Subcutaneous adipose tissue (tissue), 4 donors: Measurements from ENCODE around the gene RFC3. TPM values are rescaled to one million over a fixed set of nuclear protein-coding genes. Genes with fewer than 3 reads are reported as not detected.

Source experiments
- CTCF ChIP-seq: fragments of 450-650 bp; IDR thresholded peaks from one replicate; pipeline ENCODE4 v1.5.1; 2016; ENCODE audit warnings: low read depth, mild to moderate bottlenecking, control low read depth, antibody characterized with exemption, moderate library complexity
- small RNA-seq: library from RNA; depleted of rRNA; stranded (forward); fragments of <200 nt; gene quantifications from one replicate; pipeline ENCODE3, GENCODE V24; 2016
- total RNA-seq, 4 donors: library from RNA; depleted of rRNA; stranded (reverse); fragments of >200 nt; gene quantifications; one replicate each; pipeline ENCODE4 v1.1.0, GENCODE V29; 2016

The RFC3 gene
- total RNA-seq, 4 donors from 2014 or later: 5.7 to 10.4 (median 8.0) TPM

- no peak for TF ChIP-seq CTCF
Observed at GRCh38 chr13:33875618-33876401, 57.9 kb downstream of the RFC3 start.

GRCh38 chr13:33876716-33877394 is 58.9 kb downstream of the RFC3 start:
- no peak for TF ChIP-seq CTCF

GRCh38 chr13:33879118-33879517 is 61.2 kb downstream of the RFC3 start:
- TF ChIP-seq CTCF: no peak

GRCh38 chr13:33882804-33883203 is 64.9 kb downstream of the RFC3 start:
- TF ChIP-seq CTCF: no peak

- TF ChIP-seq CTCF: no peak
Observed at GRCh38 chr13:33884531-33885220, 66.7 kb downstream of the RFC3 start.

Small RNA genes lying within 50 kb of the gene (small RNA-seq; reads per million reads assigned to genes)
- not detected for gene RNU5A-4P
